ENCODE data around the gene PTPRN2.

DNA sequence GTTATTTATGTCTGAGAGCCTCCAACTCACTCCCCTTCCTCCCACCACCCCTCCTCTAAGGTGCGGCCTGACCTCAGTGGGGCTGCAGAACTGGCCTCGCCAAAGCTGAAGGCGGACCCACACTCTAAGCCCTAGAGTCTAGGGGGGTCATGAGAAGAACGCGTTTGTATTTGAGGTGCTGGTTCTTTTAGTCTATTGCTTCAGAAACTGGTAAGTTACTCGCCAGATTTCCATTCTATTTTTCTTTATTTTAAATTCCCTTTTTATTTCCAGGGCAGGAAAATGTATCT lies 893.3 kb downstream of the PTPRN2 start:
- no peak for TF ChIP-seq CTCF (IDR thresholded peaks at IDR 0.05)
- TF ChIP-seq POLR2A (IDR thresholded peaks at IDR 0.05), result no peak
